Measurements from ENCODE around the gene SH3GL1. TPM values are rescaled to one million over a fixed set of nuclear protein-coding genes. Genes with fewer than 3 reads are reported as not detected.

Gene SH3GL1
- total RNA-seq, 1 experiment from 2014 or later, result 84.3 TPM

DNA sequence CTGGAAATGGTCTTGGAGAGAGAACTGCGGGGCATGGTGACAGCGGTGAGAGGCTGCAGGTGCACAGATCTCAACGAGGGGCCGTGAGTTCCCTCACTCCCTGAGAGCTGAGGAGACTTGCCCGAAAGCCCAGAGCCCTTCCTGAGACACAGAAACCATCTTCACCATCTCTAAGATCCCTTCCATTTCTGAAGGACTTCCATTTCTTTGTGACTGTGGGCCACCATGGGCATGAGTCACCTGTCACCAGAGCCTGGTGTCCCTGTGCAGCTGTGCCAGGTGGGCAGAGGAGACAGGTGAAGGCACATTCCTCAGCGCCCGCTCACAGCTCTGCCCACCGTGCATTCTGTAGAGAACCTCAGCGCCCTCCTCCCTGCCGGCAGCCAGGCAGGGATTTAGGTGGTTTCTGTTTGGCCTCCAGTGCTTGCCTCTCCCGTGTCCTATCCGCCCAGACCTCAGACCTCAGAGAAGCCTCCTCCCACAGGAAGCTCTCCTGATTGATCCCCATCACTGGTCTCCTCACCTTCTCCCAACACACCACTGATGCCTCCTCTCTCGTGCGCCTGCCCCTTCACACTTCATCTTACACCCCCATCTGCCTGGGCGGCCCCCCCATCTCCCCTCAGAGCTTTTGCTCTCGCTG is 24.2 kb downstream of the SH3GL1 start:
- DNase-seq (ENCODE audit: low read depth), result no peak

DNA sequence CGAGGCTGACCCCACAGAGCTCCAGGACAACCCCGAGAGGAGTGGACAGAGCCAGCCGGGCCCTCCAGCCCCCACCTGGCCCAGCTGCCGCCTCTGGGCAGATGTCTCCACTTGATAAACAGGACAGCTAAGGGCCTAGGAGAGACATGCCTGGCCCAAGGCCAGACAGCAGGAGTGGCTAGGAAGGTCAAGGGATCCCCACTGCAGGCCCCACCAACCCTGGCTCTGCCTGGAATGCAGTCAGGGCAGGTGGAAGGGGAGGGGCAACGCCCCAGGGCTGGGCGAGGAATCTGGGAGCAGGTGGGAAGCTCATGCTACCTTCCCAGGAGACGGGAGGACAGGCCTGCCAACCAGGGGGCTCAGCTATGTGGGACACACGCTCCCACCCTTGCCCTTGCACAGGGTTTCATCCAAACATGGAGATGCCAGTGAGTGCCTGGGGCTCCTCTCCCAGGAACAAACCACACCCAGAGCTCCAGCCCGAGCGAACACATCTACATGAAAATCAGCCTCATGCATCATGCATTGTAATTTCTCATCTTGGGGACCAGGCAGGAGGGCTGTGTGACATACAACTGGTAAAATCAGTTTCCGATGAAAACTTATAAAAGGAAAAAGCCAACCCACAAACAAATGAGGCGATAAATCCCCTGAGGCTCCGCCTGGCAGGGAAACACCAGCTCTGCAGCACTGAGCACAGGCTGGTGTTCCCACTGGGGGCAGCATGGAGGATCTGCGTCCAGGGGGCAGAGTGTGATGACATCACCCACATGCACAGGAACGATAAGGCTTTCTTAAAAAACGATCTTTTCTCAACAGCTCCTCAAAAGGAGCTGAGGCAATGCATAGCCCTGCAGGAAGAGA is 25.0 kb downstream of the SH3GL1 start:
- peak; percentile 94 for DNase-seq (ENCODE audit: low read depth)

DNA sequence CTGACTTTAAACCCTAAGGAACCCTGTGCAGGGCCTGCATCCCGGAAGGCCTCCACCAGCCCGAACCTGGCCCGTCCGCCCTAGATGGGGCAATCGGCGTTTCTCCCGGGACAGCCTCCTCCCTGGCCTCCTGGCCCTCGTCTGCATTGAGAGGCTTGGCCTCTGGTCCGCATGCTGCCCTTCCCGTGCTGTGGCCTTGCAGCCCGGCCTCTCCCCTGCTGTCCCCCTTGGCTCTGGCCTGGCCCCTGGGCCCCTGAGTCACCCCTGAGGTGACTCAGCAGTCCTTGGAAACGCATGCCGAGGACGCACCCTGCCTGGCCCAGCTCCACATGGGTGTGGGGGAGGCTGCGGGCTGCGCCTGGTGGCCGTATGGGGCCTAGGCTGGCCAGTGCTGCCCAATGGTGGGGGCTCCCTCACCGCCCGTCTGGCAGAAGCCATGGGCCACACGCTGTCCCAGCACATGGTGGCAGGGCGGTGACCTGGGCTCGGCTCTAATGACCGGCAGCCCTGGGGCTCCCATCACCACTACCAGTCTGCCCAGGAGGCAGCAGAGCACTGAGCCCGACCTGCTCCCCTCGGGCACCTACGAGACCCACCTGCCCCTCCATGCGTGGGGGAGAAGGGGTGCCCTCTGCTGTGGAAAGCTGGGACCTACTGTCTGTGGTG is 25.7 kb downstream of the SH3GL1 start:
- peak; percentile 98 for DNase-seq (ENCODE audit: low read depth)

DNA sequence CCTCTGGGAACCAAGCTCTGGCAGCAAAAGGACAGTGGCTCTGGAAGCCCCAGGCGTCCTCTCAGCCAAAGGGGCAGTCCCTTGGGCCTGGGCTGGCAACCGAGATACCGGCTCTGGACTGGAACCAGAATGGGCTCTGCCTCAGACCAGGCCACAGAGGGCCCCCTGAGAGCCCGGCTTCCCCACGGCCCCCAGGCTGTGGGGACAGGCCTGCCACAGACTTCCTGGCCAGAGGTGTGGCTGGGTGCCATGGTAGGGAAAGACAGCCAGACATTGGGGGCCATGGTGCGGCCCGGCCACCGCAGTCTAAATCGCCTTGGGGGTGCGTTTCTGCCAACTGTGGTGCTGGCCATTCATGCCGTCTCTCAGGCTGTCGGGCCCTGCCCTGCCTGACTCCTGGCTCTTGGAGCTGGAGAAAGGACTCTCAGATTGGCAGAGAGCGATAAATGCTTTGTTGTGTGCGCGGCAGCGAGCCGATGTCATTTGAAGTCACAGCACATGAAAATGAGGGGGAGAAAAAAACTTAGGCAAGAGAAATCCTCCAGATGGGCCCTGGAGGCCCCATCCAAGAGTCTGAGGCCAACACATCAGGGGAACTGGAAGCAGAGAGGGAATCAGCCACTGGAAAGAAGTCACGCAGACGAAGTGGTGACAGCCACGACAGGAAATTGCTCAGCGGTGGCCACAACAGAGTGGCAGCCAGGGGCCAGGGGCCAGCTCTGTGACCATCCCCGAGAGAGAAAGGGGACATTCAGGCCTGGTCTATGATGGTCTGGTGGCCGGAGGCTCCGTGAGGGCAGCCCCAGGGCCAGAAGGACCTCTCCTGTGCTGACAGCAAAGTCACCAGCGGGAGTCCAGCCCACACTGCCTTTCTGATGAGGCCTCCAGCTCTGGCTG is 26.5 kb downstream of the SH3GL1 start:
- DNase-seq (ENCODE audit: low read depth), result peak; percentile 94

DNA sequence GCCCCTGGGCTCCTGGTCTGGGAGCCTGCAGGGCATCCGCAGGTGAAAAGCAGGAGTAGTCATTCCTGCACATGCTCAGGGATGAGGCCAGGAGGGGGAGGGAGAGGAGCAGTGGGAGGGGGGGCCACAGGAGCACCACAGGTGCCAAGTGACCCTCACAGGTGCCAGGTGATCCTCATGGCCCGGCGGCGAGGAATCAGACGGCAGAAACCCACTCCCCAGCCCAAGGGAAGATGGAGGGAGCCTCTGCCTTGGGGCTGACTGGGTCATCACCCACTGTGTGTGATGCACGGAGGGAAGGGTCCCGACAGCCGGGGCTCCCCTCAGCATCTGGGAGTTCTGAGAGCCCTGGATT is 27.4 kb downstream of the SH3GL1 start:
- no peak for DNase-seq (ENCODE audit: low read depth)

DNA sequence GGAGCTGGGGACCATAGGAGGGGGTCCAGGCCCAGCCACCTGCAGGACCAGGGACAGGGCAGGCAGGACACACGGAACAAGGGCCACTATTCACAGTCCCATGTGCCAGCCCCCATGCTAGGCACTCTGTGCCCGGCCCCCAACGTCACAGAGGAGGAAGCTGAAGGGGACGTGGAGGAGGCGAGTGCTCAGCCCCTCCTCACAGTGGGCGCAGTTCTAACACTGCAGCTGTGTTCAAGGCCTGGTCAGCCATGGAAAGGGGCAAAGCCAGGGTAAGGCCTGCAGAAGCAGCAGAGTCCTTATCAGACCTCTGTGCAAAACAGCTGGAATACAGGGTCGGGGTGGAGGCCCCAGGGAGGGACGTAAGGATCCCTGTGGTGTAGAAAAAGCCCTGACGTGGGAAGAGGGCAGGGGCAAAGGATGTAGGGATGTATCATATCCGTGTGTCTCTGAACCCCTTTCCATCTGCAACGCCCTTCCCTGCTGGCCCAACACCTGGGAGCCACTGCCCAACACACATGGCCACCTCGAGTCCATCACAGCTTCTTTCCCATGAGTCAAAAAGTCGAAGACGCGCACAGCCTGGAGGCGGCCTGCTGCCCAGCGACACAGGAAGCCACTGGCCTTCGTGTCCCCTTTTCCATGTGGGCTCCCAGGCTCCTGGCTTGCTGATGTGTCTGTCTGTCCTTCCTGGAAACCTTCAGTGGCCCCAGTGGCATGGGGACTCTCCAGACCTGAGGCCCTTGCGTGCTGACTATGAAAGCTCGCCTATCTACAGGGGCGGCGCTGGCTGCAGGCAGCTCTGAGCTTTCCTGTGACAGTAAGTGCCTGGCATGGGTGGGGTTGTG is 28.0 kb downstream of the SH3GL1 start:
- no peak for DNase-seq (ENCODE audit: low read depth)

DNA sequence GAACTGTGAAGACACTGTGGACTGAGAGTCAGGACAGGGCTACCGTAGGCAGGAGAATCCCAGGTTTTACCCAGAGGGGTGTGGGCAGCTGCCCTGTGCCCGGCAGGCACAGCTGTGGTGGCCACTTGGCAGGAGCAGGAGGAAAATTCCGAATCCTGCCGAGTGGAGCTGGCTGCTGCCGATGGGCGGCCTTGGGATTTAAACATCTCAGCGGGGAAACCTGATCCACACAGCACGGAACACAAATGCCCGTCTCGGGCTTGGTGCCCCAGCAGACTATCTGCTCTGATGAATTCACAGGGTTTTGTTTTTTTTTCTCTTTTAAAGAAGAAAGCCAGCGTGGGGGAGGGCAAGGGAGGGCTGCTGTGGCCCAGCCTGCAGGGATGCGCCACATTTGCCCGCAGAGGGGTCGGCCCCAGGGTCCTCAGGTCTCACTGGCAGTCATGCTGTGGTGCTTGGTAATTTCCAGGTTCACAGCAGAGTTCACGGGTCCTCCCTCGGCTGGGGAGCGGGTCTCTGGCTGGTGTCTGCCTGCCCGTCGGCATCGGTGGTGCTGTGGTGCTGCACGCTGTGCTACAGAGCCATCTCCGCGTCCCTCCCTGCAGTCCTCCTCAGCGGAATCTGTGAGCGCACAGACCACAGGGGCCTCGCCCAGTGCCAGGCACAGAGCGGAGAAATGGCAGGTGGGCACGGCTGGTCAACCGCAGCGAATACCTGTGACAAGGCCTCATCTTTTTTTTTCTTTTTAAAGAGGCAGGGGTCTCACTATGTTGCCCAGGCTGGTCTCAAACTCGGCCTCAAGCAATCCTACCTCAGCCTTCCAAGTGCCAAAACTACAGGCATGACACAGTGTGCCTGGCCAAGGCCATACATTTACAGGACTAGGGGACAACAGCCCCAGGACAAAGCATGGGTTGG is 28.8 kb downstream of the SH3GL1 start:
- DNase-seq (ENCODE audit: low read depth), result no peak

DNA sequence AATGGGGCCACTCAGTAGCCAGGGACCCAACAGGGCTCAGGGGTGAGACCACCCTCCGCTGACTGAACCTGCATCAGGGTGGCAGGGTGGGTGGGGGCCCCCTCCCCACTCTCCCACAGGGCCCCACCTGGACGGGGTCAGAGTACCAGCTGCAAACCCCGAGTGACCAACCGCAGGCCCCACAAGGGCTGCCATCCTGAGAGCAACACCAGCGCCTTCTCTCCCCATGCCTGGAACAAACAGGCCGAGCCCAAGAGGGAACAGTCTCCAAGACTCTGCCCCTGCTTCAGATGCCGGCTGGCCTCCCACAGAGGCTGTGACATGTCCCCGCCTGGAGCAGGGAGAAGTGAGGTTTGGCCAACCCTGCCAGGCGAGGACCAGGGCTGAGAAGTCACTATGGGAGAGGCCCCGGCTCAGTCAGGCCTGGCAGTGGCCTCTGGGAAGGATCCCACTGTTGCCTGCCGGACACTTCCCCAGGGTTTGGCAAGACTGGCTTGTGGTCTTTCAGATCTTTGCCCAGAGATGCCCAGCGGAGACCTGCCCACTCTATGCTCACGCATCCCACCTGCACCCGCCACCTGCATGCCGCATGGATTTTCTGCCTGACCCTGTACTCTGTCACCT is 29.8 kb downstream of the SH3GL1 start:
- DNase-seq (ENCODE audit: low read depth), result no peak

DNA sequence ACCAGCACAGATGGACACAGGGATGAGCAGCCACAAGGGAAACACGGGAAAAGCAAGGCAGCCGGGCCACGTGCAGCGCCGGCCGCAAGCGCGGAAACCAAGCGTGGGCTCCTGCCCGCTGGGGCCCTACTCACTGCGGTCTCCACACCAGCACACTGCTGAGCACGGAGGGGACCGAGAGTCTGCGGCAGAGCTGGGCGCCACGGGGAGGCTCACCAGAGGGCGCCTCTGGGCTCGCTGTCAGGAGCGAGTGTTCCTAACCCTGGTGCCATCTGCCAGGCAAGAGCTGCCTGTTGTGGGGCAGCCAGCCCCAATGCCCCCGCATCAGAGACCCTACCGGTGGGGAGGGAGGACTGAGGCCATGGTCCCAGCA is 30.5 kb downstream of the SH3GL1 start:
- no peak for DNase-seq (ENCODE audit: low read depth)

DNA sequence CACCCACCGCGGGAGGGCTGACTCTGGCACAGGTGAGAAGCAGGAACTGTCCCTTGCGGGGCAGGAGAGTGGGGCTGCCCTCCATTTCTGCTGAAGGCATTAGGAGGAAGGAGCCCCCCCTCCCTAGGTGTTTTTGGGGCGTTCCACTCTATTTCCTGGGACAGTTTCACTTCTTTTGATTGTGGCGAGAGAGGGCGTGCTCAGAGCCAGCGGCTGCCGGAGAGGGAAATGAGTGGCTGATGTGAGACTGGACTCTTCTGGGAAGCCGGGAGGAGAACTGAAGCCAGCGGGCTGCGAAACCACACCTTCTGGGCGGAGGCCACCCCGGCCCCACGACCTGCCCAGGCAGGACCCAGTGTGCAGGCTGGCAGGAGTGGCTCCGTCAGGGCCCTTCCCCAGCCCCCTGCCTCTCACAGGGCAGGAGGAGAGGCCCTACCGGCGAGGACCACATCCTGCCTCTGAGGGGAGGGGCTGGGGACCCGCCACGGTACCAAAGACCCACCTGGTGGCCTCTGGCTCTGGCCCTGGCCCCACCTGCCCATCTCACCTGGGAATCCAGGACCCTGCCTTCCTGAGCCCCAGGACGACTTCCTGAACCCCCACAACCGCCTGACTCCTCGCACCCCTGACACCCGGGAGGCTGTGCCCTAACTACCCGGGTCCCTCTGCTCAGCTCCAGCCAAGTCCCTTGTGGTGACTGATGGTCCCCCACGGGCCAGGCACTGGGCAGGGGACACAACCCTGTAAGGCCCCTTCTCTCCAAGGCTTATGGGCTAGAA is 31.0 kb downstream of the SH3GL1 start:
- no peak for DNase-seq (ENCODE audit: low read depth)

DNA sequence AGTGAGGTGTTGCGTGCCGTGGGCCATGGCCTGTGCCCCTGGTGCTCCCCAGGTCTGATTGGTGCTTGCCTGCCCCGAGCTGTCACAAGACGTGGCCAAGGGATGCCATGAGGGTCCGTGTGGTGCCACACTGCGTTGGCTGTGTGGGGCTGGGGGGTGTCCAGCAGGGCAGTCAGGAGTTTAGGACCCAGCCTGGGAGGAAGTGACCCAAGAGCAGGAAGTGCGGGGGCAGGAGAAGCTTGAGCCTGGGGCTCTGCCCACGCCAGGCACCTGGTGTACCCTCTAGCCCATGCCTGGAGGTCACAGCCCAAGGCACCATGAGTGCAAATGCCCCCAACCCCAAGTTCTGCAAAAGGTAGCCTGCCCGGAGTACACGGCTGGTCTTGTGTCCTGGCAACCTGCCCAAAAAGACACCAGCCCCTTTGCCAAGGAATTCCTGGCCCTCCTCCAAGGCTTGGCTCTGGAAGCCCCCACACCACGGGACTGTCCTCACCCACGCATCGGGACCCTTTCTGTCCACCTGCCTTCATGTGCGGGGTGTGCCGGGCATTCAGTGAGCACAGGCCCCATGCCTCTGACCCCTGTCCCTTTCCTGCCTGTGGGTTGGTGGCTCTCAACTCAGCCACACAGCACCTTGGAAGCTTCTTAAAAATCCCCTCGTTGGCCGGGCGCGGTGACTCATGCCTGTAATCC is 32.1 kb downstream of the SH3GL1 start:
- DNase-seq (ENCODE audit: low read depth), result no peak

DNA sequence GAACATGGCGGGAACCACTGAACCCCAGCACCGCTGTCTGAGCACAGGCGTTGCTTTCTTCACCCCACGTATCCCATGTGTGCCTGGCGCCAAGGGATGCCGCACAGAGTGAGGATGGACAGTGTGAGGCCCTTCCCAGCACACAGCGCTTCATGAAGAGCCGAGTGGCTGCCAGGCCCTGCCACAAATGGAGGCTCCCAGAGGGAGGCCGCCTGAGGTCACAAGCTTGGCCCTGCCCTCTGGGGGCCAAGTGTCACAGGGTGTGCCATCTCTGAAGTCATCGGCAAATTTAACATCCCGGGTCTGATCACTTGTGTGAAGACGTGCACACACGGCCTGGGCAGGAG is 32.6 kb downstream of the SH3GL1 start:
- DNase-seq (ENCODE audit: low read depth), result no peak

DNA sequence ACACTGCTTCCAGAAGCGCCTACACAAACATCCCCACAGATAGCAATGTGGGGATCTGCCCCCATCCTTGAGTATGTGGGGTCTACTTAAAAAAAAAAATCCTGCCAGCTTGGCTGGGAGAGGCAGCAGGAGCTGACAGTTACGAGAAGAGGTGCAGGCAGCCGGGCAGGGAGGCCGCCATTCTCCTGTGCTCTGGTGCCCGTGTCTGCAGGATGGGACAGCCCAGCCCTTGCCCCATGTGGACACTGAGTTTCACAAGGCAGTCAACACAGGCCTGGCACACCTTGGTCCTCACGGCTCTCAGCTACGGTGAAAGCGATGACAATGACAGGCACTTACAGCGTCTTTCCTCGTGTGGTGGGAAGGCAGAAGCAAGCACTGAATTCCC is 33.0 kb downstream of the SH3GL1 start:
- DNase-seq (ENCODE audit: low read depth), result no peak

DNA sequence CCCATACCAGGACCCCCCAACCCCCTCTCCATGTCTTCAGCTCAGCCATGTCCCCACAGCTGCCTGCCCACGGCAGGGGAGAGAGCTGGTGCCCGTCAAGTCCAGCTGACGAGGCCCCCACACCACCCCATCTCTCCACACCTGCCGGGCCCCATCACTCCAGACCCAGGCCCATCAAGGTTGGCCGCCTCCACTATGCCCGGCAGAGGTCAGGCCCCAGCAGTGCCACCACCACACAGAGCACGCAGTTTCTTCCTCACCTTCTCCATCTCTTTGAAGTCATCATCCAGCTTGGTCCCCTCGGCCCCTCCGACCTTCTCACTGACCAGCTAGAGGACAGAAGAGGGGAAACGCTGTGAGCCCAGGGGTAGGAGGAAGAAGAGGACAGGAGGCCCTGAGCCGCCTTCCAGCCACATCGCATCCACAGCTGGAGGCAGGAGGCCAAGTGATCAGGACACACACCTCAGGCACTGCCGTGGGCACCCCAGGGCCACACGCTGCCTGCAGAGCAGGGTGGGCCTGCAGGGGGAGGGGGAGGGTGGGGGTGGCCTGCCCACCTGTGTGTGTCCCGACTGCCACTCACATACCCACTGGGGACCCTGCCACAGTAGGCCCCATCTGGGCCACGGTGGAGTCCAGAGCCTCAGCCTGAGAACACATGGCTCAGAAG is 33.5 kb downstream of the SH3GL1 start:
- DNase-seq (ENCODE audit: low read depth), result no peak

DNA sequence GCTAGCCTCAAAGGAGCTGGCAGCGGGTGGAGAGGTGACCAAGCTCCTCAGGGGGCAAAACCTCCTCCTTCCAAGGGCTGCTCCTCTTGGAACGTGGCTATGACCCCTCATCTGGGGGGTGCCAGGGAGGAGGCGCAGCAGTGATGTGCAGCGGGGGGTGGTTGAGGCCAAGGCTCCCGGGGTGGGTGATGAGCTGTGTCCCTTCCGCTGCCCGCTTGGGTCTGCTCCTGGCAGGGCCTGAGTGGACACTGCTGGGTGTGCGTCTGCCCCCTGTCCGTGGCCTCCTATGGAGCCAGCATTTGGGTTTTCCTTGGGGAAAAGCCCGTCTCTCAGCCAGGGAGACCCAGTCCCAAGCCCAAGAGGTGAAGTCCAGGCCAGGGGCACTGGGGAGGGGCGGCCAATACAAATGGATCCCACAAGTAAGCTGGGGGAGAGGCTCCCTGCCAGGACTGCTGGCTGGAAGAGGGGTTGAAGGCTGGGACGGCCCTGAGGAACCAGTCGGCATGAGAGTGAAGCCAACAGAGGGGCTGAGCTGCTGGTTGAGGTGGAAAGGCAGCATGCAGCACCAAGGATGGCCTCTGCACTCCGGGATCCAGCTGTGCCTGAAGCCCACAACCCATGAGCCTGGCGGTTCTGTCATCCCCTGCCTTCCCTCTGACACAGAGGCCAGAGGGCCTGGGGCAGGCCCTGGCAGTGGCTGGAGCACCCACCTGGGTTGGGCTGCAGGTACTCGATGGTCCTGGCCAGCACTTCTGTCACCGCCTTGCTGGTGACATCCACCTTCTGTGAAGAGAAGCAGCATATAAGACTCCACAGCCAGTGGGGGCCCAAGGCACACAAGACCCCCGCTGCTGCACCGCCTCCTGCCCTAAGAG is 34.3 kb downstream of the SH3GL1 start:
- DNase-seq (ENCODE audit: low read depth), result no peak

DNA sequence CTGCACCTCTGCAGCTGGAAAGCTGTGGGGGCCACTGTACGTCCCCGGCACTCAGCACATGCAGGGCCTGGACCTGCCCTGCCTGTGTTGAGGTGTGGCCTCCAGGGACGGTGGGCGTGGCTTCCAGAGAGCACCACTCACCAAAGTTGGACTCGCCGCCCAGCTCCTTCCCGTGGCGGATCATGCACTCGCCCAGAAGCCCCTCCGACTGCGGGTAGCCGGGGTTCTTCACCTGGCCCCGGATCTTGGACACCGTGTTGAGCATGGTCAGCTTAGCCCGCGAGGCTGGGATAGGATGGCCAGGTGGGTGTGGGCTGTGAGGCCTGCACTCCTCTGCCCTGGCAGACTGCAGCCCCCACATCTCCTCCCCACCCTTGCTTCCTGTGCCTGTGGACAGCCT is 35.0 kb downstream of the SH3GL1 start:
- DNase-seq (ENCODE audit: low read depth), result no peak

Data from RPMI7951 (cell line).